DOHH2 (cell line): ENCODE measurements around the gene C11orf65.
"Not testable (repeated sequence)": the region's sequence is repeated elsewhere in the genome, so short reads cannot be mapped to it uniquely, and the experiment has no call there.

ENCODE experiments used
- H3F3A ChIP-seq: fragments of 200-600 bp; sonication (generic), shearing (Covaris generic); 2 replicates; pipeline ENCODE4 v1.6.0; 2016; ENCODE audit warnings: antibody characterized with exemption, mild to moderate bottlenecking; ENCODE audit not compliant: control insufficient read depth, insufficient read depth
- H3K27ac ChIP-seq: fragments of 200-600 bp; sonication (generic); 2 replicates; pipeline ENCODE4 v1.5.1; 2014; ENCODE audit warnings: low read depth, mild to moderate bottlenecking, low read length, moderate library complexity
- H3K27me3 ChIP-seq: fragments of 200-600 bp; sonication (generic); 2 replicates; pipeline ENCODE4 v1.6.1; 2014; ENCODE audit warnings: mild to moderate bottlenecking, low read length, mixed read lengths; ENCODE audit not compliant: control insufficient read depth
- H3K36me3 ChIP-seq: fragments of 200-600 bp; sonication (generic); 2 replicates; pipeline ENCODE4 v1.6.1; 2014; ENCODE audit warnings: mild to moderate bottlenecking, low read length, moderate library complexity, mixed read lengths; ENCODE audit not compliant: control insufficient read depth
- H3K4me1 ChIP-seq: fragments of 200-600 bp; sonication (generic); 2 replicates; pipeline ENCODE4 v1.6.1; 2014; ENCODE audit warnings: mild to moderate bottlenecking, low read length, mixed read lengths; ENCODE audit not compliant: control insufficient read depth
- H3K4me2 ChIP-seq: fragments of 200-600 bp; sonication (generic); 2 replicates; pipeline ENCODE4 v1.6.0; 2014; ENCODE audit warnings: mild to moderate bottlenecking, low read length, moderate library complexity
- H3K4me3 ChIP-seq: fragments of 200-600 bp; sonication (generic); 2 replicates; pipeline ENCODE4 v1.5.1; 2014; ENCODE audit warnings: mild to moderate bottlenecking, low read length, mixed read lengths
- H3K79me2 ChIP-seq: fragments of 200-600 bp; sonication (generic); 2 replicates; pipeline ENCODE4 v1.6.1; 2014; ENCODE audit warnings: mild to moderate bottlenecking, low read length, mixed read lengths; ENCODE audit not compliant: control insufficient read depth
- H3K9me2 ChIP-seq: fragments of 200-600 bp; sonication (generic); replicated peaks from 2 replicates; pipeline ENCODE4 v1.6.1; 2014; ENCODE audit warnings: mild to moderate bottlenecking, low read length, mixed read lengths; ENCODE audit not compliant: control insufficient read depth
- H3K9me3 ChIP-seq: fragments of 200-600 bp; sonication (generic); 2 replicates; pipeline ENCODE4 v1.6.1; 2014; ENCODE audit warnings: antibody characterized with exemption, low read length, mixed read lengths; ENCODE audit not compliant: control insufficient read depth, insufficient read depth
- H4K20me1 ChIP-seq: fragments of 200-600 bp; sonication (generic); 2 replicates; pipeline ENCODE4 v1.6.0; 2014; ENCODE audit warnings: low read depth, mild to moderate bottlenecking, antibody characterized with exemption, low read length, moderate library complexity; ENCODE audit not compliant: control insufficient read depth, insufficient read depth
- CTCF ChIP-seq: fragments of 200-600 bp; sonication (generic); IDR thresholded peaks from one replicate; pipeline ENCODE4 v1.5.1; 2014; ENCODE audit warnings: antibody characterized with exemption, mild to moderate bottlenecking, low read depth, low read length; ENCODE audit not compliant: poor library complexity, severe bottlenecking
- EZH2phosphoT487 ChIP-seq: fragments of 200-600 bp; sonication (generic); IDR thresholded peaks from 2 replicates; pipeline ENCODE4 v1.6.1; 2017; ENCODE audit warnings: borderline replicate concordance, mild to moderate bottlenecking, antibody characterized with exemption, low read length, moderate library complexity, mixed read lengths

C11orf65 gene

GRCh38 chr11:108393046-108393445, 74.3 kb downstream of the C11orf65 start:
- TF ChIP-seq EZH2phosphoT487: no peak
- no peak for TF ChIP-seq CTCF
- H3K9me3 ChIP-seq: no peaks in the 10 kb centered on the region
- no peaks in the 10 kb centered on the region for H3K27me3 ChIP-seq
- no peaks in the 10 kb centered on the region for H3F3A ChIP-seq
- no peak overlapping the region for H3K27ac ChIP-seq
- no peaks in the 10 kb centered on the region for H3K9me2 ChIP-seq
- H3K4me3 ChIP-seq: no peak overlapping the region
- no peaks in the 10 kb centered on the region for H4K20me1 ChIP-seq
- H3K36me3 ChIP-seq: no peaks in the 10 kb centered on the region
- no peaks in the 10 kb centered on the region for H3K79me2 ChIP-seq
- H3K4me2 ChIP-seq: no peak overlapping the region
- H3K4me1 ChIP-seq: no peaks in the 10 kb centered on the region

DNA sequence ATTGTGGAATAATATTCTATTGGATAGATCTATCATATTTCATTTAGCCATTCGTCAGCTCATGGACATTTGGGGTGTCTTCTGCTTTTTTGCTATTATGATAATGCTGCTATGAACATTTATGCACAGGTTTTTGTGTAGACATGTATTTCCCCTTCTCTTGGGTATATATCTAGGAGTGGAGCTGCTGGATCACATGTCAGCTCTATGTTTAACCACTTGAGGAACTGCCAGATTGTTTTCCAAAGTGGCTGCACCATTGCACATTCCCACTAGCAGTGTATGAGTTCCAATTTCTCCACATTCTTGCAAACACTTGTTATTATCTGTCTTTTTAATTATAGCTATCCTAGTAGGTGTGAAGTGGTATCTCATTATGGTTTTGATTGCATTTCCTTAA, 75.0 kb downstream of the C11orf65 start:
- no peak overlapping the region for H3K4me2 ChIP-seq
- no peaks in the 10 kb centered on the region for H3K79me2 ChIP-seq
- no peak for TF ChIP-seq EZH2phosphoT487
- no peak for TF ChIP-seq CTCF
- no peak overlapping the region for H3K4me3 ChIP-seq
- no peaks in the 10 kb centered on the region for H3K9me2 ChIP-seq
- no peaks in the 10 kb centered on the region for H3K9me3 ChIP-seq
- no peak overlapping the region for H3K27ac ChIP-seq
- no peaks in the 10 kb centered on the region for H4K20me1 ChIP-seq
- H3K4me1 ChIP-seq: no peaks in the 10 kb centered on the region
- no peaks in the 10 kb centered on the region for H3K36me3 ChIP-seq
- H3K27me3 ChIP-seq: no peaks in the 10 kb centered on the region
- H3F3A ChIP-seq: no peaks in the 10 kb centered on the region

GRCh38 chr11:108388576-108388975, 78.8 kb downstream of the C11orf65 start:
- no peaks in the 10 kb centered on the region for H3K79me2 ChIP-seq
- no peak overlapping the region for H3K27ac ChIP-seq
- H3K9me3 ChIP-seq: no peaks in the 10 kb centered on the region
- H4K20me1 ChIP-seq: no peaks in the 10 kb centered on the region
- no peak overlapping the region for H3K4me2 ChIP-seq
- H3F3A ChIP-seq: no peaks in the 10 kb centered on the region
- H3K4me1 ChIP-seq: no peaks in the 10 kb centered on the region
- no peaks in the 10 kb centered on the region for H3K9me2 ChIP-seq
- H3K4me3 ChIP-seq: no peak overlapping the region
- no peaks in the 10 kb centered on the region for H3K36me3 ChIP-seq
- TF ChIP-seq EZH2phosphoT487 (no peak), CTCF (no peak)
- no peaks in the 10 kb centered on the region for H3K27me3 ChIP-seq

GRCh38 chr11:108373505-108373904, 93.8 kb downstream of the C11orf65 start:
- not testable (repeated sequence) for H3K4me3 ChIP-seq, H3K9me3 ChIP-seq, H3F3A ChIP-seq, H3K27ac ChIP-seq, H3K79me2 ChIP-seq, H3K27me3 ChIP-seq, H3K9me2 ChIP-seq, H3K4me2 ChIP-seq, H4K20me1 ChIP-seq, H3K36me3 ChIP-seq, H3K4me1 ChIP-seq
